OCI-LY7 (cell line): ENCODE measurements around the gene NPBWR2.

Source experiments
- CTCF ChIP-seq: fragments of 200-600 bp; sonication (generic); conservative IDR thresholded peaks from 2 replicates; pipeline ENCODE4 v1.5.1; 2014; ENCODE audit warnings: mild to moderate bottlenecking, antibody characterized with exemption, low read length, moderate library complexity, mixed read lengths
- EZH2phosphoT487 ChIP-seq: fragments of 200-600 bp; sonication (generic); IDR thresholded peaks from 2 replicates; pipeline ENCODE4 v1.6.1; 2018; ENCODE audit warnings: low read depth, borderline replicate concordance, mild to moderate bottlenecking, mixed run types, antibody characterized with exemption, low read length, moderate library complexity, mixed read lengths

GRCh38 chr20:64069209-64069613, 38.2 kb downstream of the NPBWR2 start:
- no peak for TF ChIP-seq CTCF
- TF ChIP-seq EZH2phosphoT487 = no peak
